Prostate gland (tissue), 2 donors: ENCODE measurements around the gene LIMCH1.
"Not testable (repeated sequence)": the region's sequence is repeated elsewhere in the genome, so short reads cannot be mapped to it uniquely, and the experiment has no call there.

Source experiments
- CTCF ChIP-seq, 4 experiments: fragments of 200-600 bp in 2 of 4; fragments of 450-650 bp in 2 of 4; sonication (generic) in 2 of 4; IDR thresholded peaks; 1 replicate in 3 of 4; 2 replicates in 1 of 4; pipeline ENCODE4 v1.5.1; 2016 to 2019; ENCODE audit warnings: antibody characterized with exemption in 4 of 4, mild to moderate bottlenecking in 2 of 4, moderate library complexity in 2 of 4
- POLR2A ChIP-seq: fragments of 450-650 bp; IDR thresholded peaks from one replicate; pipeline ENCODE4 v1.6.1; 2016; ENCODE audit warnings: antibody characterized with exemption, mild to moderate bottlenecking
- POLR2AphosphoS5 ChIP-seq: sonication (generic); formaldehyde crosslinking; IDR thresholded peaks from one replicate; pipeline ENCODE4 v1.6.1; 2017; ENCODE audit warnings: antibody characterized with exemption

GRCh38 chr4:41642746-41643145, 104.8 kb downstream of the LIMCH1 start:
- not testable (repeated sequence) for TF ChIP-seq CTCF (IDR thresholded peaks at IDR 0.05); POLR2AphosphoS5; POLR2A
